HG03354 (cell line): ENCODE data around the gene LRP5.
"Not testable (repeated sequence)": the region's sequence is repeated elsewhere in the genome, so short reads cannot be mapped to it uniquely, and the experiment has no call there.

Experiments
- ATAC-seq: cut with Tn5 transposase; IDR thresholded peaks from one replicate; pipeline ENCODE4 v1.9.1; 2021; ENCODE audit warnings: mild to moderate bottlenecking; ENCODE audit not compliant: unreplicated experiment, poor library complexity, severe bottlenecking

Gene LRP5

GRCh38 chr11:68381716-68382115, 69.3 kb downstream of the LRP5 start:
- ATAC-seq = no peak

GRCh38 chr11:68382358-68382998, 70.1 kb downstream of the LRP5 start:
- ATAC-seq = no peak

GRCh38 chr11:68383976-68384501, 71.6 kb downstream of the LRP5 start:
- no peak for ATAC-seq

GRCh38 chr11:68384530-68385081, 72.2 kb downstream of the LRP5 start:
- no peak for ATAC-seq

- ATAC-seq = no peak
Measured at GRCh38 chr11:68385128-68385527, 72.7 kb downstream of the LRP5 start.

GRCh38 chr11:68386331-68386978, 74.1 kb downstream of the LRP5 start:
- no peak for ATAC-seq

- no peak for ATAC-seq
Measured at GRCh38 chr11:68387840-68388239, 75.4 kb downstream of the LRP5 start.

- ATAC-seq = no peak
Measured at GRCh38 chr11:68388595-68389198, 76.3 kb downstream of the LRP5 start.

- no peak for ATAC-seq
Measured at GRCh38 chr11:68390315-68390714, 77.9 kb downstream of the LRP5 start.

GRCh38 chr11:68392822-68393221, 80.4 kb downstream of the LRP5 start:
- no peak for ATAC-seq

GRCh38 chr11:68396516-68396915, 84.1 kb downstream of the LRP5 start:
- ATAC-seq = no peak

GRCh38 chr11:68397256-68397655, 84.9 kb downstream of the LRP5 start:
- ATAC-seq = no peak

GRCh38 chr11:68398995-68399851, 86.8 kb downstream of the LRP5 start:
- no peak for ATAC-seq

- no peak for ATAC-seq
Measured at GRCh38 chr11:68399916-68400315, 87.5 kb downstream of the LRP5 start.

GRCh38 chr11:68400584-68400983, 88.2 kb downstream of the LRP5 start:
- not testable (repeated sequence) for ATAC-seq

GRCh38 chr11:68401856-68402255, 89.5 kb downstream of the LRP5 start:
- ATAC-seq = no peak

- ATAC-seq = no peak
Measured at GRCh38 chr11:68402355-68403031, 90.1 kb downstream of the LRP5 start.

- ATAC-seq = no peak
Measured at GRCh38 chr11:68403424-68403823, 91.0 kb downstream of the LRP5 start.

- ATAC-seq = no peak
Measured at GRCh38 chr11:68403831-68404230, 91.4 kb downstream of the LRP5 start.
